NB4 (cell line): ENCODE measurements around the gene CADM1.

ENCODE experiments used
- DNase-seq: peaks from one replicate; pipeline ENCODE4 v3.0.0; 2010; ENCODE audit warnings: low read depth
- H3K4me3 ChIP-seq: one replicate; pipeline ENCODE4 v1.5.1; 2011; ENCODE audit warnings: mild to moderate bottlenecking, low read depth, low read length, moderate library complexity
- MAX ChIP-seq: IDR thresholded peaks from 2 replicates; pipeline ENCODE4 v1.6.1; 2011; ENCODE audit warnings: low read depth, low read length
- TF ChIP-seq, protein P1 (sequence below): IDR thresholded peaks from one replicate; pipeline ENCODE4 v1.5.1; 2012; ENCODE audit warnings: low read depth, low read length

The CADM1 gene

GRCh38 chr11:115122274-115122673 lies 381.9 kb downstream of the CADM1 start:
- H3K4me3 ChIP-seq, result no peak overlapping the region
- DNase-seq, result no peak
- no peak for TF ChIP-seq MAX
- TF ChIP-seq, protein P1, sequence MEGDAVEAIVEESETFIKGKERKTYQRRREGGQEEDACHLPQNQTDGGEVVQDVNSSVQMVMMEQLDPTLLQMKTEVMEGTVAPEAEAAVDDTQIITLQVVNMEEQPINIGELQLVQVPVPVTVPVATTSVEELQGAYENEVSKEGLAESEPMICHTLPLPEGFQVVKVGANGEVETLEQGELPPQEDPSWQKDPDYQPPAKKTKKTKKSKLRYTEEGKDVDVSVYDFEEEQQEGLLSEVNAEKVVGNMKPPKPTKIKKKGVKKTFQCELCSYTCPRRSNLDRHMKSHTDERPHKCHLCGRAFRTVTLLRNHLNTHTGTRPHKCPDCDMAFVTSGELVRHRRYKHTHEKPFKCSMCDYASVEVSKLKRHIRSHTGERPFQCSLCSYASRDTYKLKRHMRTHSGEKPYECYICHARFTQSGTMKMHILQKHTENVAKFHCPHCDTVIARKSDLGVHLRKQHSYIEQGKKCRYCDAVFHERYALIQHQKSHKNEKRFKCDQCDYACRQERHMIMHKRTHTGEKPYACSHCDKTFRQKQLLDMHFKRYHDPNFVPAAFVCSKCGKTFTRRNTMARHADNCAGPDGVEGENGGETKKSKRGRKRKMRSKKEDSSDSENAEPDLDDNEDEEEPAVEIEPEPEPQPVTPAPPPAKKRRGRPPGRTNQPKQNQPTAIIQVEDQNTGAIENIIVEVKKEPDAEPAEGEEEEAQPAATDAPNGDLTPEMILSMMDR, result no peak
